ENCODE measurements around the gene PTPRG.

GRCh38 chr3:61532739-61533500, 28.5 kb upstream of the PTPRG start:
- TF ChIP-seq POLR2A (IDR thresholded peaks at IDR 0.05; ENCODE audit: low read length) (no peak), GATA1 (IDR thresholded peaks at IDR 0.05; ENCODE audit: low read depth, low read length) (no peak)
